Measurements from ENCODE around the gene TNFRSF1A.

Gene TNFRSF1A

GRCh38 chr12:6341417-6342139, at the start of gene TNFRSF1A:
Gene TNFRSF1A, minus strand, starts transcription at chr12:6342076. Its CDS starts 262 bp downstream, at chr12:6341814.
- DNase-seq (ENCODE audit: low read depth) = peak; percentile 80

GRCh38 chr12:6391013-6391412, 49.1 kb upstream of the TNFRSF1A start:
- DNase-seq (ENCODE audit: low read depth) = no peak

GRCh38 chr12:6390084-6390799, 48.4 kb upstream of the TNFRSF1A start:
- no peak for DNase-seq (ENCODE audit: low read depth)

- no peak for DNase-seq (ENCODE audit: low read depth)
Observed at GRCh38 chr12:6387541-6387940, 45.7 kb upstream of the TNFRSF1A start.

- no peak for DNase-seq (ENCODE audit: low read depth)
Observed at GRCh38 chr12:6386491-6386890, 44.6 kb upstream of the TNFRSF1A start.

- DNase-seq (ENCODE audit: low read depth) = no peak
Observed at GRCh38 chr12:6386038-6386437, 44.2 kb upstream of the TNFRSF1A start.

- no peak for DNase-seq (ENCODE audit: low read depth)
Observed at GRCh38 chr12:6384499-6385436, 42.9 kb upstream of the TNFRSF1A start.

- DNase-seq (ENCODE audit: low read depth) = peak; percentile 92
Observed at GRCh38 chr12:6383572-6384498, 42.0 kb upstream of the TNFRSF1A start, which contains the start of gene LTBR. Gene LTBR, plus strand, starts transcription at chr12:6384162. Its CDS starts 197 bp downstream, at chr12:6384359.

- DNase-seq (ENCODE audit: low read depth) = no peak
Observed at GRCh38 chr12:6382982-6383381, 41.1 kb upstream of the TNFRSF1A start.

GRCh38 chr12:6382371-6382770, 40.5 kb upstream of the TNFRSF1A start:
- DNase-seq (ENCODE audit: low read depth) = no peak

- peak; percentile 45 for DNase-seq (ENCODE audit: low read depth)
Observed at GRCh38 chr12:6380141-6381121, 38.6 kb upstream of the TNFRSF1A start.

- DNase-seq (ENCODE audit: low read depth) = no peak
Observed at GRCh38 chr12:6378709-6379472, 37.0 kb upstream of the TNFRSF1A start.

- DNase-seq (ENCODE audit: low read depth) = no peak
Observed at GRCh38 chr12:6377667-6377994, 35.8 kb upstream of the TNFRSF1A start.

- no peak for DNase-seq (ENCODE audit: low read depth)
Observed at GRCh38 chr12:6376870-6377666, 35.2 kb upstream of the TNFRSF1A start.

- peak; percentile 61 for DNase-seq (ENCODE audit: low read depth)
Observed at GRCh38 chr12:6376079-6376869, 34.4 kb upstream of the TNFRSF1A start.

GRCh38 chr12:6375269-6376078, 33.6 kb upstream of the TNFRSF1A start, which contains the start of gene SCNN1A:
Gene SCNN1A, minus strand, starts transcription at chr12:6375563. Its CDS starts 780 bp downstream, at chr12:6374783.
- DNase-seq (ENCODE audit: low read depth) = no peak

GRCh38 chr12:6374786-6375160, 32.9 kb upstream of the TNFRSF1A start:
- DNase-seq (ENCODE audit: low read depth) = no peak

All from stromal cell of bone marrow (primary cell).